Left forelimb (tissue), 1 donor: ENCODE data around the gene NEXN.
"Not testable (repeated sequence)": the region's sequence is repeated elsewhere in the genome, so short reads cannot be mapped to it uniquely, and the experiment has no call there.

Experiments used
- DNase-seq: peaks from one replicate; pipeline ENCODE4 v3.0.0-alpha.2; 2018; ENCODE audit warnings: low spot score

Gene NEXN

DNA sequence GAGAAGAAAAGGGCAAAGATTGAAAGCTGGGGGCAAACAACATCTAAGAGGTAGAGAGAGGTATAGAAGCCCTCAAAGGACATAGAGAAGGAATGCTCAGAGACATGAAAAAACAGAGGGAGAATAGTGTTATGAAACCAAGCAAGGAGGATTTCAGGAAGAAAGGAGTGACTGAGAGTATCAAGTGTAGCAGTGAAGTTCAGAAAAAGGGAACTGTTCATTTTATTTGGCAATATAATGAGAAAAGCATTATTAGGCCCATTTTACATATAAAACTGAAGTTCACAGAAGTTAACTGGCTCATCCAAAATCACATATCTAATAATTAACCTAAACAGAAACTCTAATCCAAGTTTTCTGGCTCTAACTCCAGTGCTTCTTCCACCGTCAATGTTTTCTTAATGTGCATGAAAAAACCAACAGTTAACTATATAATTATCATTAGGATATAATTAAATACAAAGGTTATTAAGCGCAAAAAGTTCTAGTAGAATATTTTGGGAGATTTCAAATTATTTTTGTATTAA is 17.7 kb downstream of the NEXN start:
- DNase-seq: no peak

DNA sequence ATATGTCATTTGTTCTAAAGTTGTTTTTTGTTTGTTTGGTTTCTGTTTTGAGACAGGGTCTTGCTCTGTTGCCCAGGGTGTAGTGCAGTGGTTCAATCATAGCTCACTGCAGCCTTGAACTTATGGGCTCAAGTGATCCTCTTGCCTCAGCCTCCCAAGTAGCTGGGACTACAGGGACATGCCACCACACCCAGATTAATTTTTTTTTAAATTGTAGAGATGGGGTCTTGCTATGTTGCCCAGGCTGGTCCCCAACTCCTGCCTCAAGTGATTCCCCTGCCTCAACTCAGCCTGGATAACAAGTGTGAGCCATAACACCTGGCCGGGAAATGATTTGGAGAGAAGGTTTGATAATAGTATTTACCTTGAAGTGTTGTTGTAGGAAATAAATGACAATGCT is 18.2 kb downstream of the NEXN start:
- no peak for DNase-seq

DNA sequence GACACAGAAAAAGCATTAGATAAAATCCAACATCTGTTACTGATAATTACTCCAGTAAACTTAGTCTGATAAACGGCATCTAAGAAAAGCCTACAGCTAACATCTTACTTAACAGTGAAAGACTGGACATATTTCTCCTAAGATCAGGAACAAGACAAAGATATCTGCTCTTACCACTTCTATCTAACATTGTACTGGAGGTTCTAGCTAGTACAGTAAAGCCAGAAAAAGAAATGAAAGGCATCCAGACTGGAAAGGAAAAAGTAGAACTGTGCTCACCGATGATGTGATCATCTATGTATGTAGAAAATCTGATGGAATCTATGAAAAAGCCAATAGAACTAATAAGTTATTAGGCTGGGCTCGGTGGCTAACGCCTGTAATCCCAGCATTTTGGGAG is 21.7 kb downstream of the NEXN start:
- no peak for DNase-seq

DNA sequence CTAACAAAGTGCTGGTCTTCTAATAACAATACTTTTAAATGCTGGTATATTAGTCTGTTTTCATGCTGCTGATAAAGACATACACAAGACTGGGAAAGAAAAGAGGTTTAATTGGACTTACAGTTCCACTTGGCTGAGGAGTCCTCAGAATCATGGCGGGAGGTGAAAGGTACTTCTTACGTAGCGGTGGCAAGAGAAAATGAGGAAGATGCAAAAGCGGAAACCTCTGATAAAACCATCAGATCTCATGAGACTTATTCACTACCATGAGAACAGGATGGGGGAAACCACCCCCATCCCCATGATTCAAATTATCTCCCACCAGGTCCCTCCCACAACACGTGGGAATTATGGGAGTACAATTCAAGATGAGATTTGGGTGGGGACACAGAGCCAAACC is 30.5 kb downstream of the NEXN start:
- not testable (repeated sequence) for DNase-seq

DNA sequence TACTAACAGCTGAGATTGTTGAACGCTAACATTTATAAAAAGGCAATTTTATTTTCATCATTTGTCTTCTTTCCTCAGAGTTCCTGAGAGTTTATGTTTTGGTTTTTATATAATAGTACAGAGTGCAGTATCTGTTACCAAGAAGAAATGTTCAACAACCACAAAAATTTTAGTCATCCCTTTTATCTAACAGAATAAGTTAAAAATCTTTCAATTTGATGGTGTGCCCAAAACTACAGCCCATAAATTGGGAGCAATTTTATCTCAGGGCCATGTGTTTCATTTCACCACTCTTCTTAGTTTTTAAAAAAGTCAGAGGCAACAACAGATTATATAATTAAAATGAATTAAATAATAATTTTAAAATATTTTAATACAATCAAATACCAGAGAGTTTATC is 37.1 kb downstream of the NEXN start:
- DNase-seq: no peak

DNA sequence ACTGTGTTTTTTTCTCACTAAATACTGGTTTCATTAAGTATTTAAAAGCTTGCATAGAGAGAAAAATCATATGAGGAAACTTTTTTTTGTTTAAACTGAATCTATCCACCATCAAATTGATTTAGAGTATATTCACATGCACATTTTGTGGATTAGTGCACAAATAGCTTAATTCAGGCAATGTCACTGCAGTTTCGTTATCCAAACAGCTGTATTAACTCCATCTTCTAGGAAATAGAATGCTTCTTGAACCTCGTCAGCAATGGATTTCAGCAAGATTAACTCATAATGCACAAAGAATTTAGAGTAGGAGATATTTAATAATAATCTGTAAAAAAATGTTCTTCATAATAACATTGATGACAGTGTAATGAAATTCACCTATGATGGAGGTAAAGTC is 37.5 kb downstream of the NEXN start:
- no peak for DNase-seq

DNA sequence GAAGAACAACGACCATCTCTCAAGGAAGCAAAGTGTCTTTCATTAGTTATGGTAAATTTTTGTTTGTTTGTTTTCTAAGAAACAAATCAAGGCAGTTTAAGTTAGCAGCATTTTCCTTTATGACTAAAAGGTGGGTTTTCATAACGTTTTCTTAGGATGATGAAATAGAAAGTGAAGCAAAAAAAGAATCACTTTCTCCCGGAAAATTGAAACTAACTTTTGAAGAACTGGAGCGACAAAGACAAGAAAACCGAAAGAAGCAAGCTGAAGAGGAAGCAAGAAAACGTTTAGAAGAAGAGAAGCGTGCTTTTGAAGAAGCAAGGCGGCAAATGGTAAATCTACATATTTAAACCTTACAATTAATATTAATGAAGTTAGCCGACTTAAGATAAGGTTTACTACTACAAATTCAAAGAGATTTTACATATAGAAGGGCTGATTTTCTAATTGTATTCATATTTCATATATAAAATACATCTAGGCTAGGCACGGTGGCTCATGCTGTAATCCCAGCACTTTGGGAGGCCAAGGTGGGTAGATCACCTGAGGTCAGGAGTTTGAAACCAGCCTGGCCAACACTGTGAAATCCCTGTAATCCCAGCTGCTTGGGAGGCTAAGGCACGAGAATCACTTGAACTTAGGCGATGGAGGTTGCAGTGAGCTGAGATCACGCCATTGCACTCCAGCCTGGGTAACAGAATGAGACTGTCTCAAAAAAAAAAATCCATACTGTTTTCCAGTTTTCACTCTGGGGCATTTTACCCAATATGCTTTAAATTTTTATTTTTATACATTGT is 38.3 kb downstream of the NEXN start:
- DNase-seq: no peak

DNA sequence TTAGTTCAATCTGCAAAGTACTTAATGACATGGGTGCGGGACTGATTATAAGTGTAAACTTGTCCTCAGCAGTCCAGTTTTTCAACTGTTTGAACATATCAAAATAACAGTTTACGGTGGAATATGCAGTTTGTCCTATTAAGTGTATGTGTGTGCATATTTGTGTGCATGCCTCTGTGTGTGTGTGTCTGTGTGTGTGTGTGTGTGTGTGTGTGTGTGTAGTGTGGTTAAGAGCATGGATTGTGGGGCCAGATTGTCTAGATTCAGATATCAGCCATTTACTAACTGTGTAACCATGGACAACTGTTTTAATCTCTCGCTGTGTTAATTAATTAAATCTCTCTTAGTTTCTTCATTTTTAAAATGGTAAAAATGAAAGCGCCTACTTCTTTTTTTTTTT is 39.0 kb downstream of the NEXN start:
- DNase-seq: no peak

DNA sequence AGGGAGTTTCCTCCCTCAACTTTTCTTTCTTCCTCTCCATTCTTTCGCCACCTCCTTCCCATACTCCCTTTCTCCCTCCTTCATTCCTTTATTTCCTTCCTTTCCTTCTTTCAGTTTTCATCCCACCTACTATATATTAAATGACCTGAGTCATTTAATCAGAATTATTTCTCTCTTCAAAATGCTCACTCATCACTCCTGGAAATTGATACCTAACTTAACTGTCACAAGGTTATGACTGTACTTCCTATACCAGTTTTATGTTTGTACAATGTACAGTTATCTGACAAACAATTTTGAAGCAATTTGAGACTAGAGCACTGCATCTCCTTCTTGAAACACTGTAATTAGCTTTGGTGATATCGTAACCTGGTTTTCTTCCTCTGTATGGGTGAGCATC is 41.4 kb downstream of the NEXN start:
- no peak for DNase-seq

DNA sequence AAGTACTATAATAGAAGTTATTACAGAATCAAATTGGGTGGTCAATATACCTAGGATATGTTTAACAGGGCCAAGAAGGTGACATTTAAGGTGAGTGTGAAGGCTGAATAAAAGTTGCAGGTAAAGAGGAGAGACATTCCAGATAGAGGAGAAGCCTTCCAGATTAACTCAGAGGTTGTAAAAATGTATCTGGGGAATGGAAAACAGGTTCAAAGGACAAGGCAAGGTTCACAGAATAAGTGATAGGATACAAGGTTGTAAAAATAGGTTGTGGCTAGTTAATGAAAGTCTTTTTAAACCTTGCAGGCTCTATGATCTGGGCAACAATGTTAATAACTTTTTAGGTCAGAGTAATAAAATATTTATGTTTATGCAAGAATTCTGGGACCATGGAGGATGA is 50.2 kb downstream of the NEXN start:
- no peak for DNase-seq

DNA sequence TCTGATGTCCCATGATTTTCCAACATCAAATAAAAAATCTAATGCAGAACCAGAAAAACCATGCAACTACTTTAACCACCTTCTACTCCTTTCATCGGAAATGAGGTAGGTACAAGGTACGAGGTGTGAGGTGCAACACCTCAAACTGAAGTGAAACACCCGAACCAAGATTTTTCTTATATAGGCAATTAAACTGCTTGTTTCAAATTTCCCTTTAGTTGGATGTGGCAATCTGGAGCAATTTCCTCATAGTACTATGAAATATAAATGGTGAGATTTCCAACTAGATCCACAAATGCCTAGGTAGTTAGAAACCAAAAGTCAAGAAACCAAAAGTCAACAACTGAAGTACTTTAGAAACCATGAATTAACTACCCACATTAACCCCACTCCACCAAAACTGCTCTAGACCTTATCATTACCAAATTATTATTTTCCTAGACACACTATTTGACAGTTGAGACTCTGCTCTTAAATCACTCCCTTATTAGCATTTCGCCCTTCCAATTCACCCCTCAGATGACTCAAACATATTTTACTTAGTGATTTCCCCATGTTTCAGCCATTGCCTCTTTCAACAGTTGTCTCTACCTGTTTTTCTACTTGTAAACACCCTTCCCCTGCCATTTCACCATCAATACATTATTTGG is 52.6 kb downstream of the NEXN start:
- no peak for DNase-seq

DNA sequence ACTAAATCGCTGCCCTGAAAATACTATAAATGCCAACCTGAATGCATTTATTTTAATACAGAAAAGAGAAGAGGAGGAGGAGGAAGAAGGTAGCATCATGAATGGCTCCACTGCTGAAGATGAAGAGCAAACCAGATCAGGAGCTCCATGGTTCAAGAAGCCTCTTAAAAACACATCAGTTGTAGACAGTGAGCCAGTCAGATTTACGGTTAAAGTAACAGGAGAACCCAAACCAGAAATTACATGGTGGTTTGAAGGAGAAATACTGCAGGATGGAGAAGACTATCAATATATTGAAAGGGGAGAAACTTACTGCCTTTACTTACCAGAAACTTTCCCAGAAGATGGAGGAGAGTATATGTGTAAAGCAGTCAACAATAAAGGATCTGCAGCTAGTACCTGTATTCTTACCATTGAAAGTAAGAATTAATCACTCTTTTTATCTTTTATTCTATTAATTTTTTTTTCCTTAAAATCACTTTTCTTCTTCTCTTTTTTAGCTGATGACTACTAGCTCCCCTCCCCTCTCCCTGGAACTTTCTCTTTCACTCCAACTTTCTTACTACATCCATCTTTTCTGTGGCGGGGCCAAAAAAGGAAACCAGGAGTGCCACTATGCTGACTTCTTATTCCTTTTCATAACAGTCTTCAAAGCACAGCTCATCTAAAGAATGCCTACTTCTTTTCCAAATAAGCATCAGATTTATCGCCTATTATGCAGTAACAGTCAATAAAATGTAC is 54.1 kb downstream of the NEXN start:
- no peak for DNase-seq

DNA sequence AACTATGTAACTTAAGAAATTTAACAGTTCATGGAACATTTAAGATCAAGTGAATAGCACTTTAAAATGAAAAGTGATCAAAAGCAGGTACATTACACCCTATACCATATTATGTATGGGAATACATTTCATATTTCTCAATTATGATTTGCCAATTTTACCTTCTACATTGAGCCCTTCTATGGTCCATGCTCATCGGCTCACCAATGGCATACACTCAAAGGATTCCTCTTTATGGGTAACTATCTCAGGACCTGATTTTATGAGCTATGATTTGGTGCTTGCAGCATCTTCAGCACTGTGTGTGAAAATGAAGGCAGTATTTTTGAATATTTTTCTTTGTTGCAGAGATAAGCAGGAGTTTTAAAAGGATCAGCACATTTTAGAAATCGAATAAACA is 56.9 kb downstream of the NEXN start:
- no peak for DNase-seq

DNA sequence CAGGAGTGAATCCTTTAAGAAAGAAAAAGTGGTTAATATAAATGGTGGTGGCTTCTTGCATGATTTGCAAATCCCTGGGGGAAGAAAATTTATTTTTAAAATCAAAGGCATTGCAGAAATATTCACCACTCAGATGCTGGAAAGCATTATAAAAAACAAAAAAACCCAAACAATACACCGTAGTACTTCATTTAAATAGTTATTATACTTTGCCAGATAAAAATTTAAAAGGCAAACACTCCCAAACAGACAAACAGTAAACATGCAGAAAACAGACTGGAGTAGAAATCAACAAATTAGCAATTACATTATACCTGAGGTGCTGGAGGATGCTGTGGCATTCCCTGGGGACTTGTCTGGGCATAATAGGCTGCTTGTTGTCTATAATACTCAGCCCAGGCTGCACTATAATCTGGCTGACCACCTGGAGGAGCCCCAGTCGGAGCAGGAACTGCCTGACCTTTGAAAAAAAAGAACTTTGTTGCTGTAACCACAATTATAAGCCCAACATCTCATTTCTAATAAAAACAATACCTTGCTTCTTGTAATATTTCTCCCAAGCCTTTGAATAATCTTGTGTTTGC is 60.5 kb downstream of the NEXN start:
- no peak for DNase-seq

DNA sequence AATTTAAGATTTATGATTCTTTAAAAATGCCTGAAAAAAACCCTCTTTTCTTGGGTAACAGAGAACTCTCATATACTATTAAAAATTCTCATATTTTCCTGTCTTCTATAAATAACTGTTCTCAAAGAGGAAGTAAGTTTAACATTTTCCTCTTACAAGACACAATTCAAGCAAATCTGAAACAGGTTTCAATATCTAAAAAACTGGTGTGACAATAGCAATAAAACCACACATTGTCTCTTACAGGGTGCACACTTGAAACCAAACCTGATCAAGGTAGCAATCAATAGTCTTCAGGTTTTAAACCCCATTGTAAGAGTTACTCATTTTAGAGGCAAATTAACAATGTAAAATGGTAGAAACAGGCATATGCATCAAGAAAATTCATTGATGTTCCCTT is 62.4 kb downstream of the NEXN start:
- no peak for DNase-seq

DNA sequence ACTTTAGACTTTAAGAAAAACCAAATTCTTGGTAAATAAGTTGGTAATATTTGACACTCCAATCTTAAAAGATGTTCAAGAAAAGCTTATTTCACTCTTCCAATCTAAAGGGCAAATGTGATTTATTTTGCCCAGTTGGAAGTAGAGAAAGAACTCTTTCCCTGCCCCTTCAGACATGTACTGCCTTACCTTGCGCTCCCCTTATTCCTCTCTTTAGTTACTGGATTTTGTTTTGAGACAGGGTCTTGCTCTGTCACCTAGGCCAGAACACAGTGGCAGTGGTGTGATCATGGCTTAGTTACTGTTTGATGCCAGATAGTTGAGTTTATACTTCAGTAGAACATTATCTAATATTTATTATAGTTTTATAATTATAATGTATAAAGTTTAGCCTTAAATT is 62.9 kb downstream of the NEXN start:
- no peak for DNase-seq

DNA sequence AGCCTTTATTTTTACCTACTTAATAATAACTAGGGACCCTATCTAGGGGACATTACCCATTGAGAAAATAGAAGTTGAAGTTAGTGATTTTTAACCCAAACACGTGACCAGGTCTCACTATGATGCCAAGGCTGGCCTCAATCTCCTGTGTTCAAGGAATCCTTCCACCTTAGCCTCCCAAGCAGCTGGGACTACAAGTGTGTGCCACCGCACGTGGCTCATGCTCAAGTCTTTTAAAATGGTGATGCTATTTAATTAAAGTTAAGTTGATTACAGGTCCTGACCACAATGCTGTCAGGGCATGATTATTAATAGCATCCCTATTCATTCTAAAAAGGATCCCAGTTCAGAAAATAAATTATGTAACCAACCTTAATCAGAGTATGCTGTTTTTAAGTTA is 65.5 kb downstream of the NEXN start:
- no peak for DNase-seq

DNA sequence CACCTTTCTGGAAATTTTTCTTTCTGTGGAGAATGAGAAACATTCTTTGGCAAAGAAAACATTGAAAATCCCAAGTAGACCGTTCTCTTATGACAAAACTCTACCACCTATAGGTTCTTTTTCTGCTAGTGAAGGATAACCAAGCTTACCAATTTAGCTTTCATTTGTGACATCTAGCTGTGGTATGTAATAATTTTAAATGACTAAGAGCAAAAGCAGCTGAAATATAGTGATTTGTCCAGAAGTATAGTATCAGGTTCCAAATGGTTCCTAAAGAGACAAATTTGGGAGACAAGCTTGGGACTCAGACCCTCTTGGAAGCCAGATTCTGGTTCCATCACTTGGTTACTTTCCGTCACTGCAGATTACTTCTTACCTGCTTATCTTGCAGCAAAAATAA is 66.1 kb downstream of the NEXN start:
- DNase-seq: no peak

DNA sequence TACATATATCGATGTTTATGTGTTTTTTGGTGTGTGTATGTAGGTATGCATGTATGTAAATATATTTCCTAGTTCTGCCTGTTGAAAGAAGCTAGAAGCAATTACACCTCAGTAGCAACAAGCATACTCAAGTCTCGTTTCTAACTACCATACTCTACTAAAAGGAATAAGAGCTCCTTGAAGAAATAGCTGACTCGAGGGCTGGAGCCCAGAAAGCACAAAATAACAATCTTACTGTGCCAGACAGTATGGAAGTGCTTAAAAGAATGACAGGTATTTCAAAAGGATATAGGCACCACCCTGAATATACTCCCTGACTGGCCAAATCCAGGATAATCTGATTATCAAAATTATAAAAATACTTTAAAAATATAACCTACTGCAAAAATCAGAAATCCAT is 67.3 kb downstream of the NEXN start:
- DNase-seq: no peak

DNA sequence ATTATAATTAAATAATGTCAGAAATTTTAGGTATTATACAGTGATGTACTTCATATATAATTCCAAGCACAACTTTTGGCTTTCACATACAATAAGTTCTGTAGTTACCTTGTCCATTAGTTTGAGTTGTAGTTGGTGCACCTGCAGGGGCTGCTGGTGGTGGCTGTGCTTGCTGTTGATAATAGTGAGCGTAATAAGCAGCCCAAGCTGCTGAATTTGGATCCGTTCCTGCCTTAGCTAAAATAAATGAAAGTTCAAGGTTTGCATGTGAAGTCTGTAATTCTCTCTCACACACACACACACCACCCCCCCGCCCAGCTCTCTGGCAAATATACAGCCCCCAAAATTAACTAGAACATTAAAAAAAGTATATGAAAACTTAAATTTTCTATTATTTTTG is 68.0 kb downstream of the NEXN start:
- DNase-seq: no peak

DNA sequence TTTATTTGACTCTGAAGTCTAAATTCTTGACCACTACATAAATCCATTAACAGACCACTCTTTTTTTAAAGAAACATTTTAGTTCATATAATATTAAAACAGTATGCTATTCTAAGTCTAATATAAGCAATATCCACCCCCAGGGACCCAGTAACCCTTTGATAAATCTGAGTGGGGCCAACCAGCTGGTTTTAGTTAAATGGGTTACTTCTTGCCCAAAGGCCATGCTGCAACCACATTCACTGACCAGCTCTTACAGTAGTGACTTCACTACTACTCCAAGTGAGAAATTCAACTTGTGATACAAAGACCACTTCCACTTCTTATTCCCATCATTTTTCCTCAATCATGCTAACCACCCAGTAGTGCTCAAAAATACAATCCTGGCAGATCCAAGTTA is 70.0 kb downstream of the NEXN start:
- no peak for DNase-seq

DNA sequence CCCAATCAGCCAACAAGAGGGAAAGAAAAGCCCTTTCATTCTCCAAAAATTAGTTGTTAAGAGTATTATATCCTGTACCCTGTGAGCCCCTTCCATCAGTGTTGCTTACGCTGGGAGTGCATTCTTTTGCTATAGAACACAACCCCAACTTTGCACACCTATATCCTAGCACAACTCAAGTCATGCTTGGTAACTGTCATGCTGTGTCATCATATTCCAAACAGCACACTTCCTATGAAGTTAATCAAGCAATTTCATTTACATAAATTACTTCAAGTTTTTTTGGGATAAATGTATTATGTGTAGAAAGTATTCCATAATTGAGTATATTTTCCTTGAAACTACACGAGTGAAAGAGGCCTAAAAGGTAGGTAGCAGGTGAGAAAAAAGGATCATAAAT is 70.4 kb downstream of the NEXN start:
- no peak for DNase-seq

DNA sequence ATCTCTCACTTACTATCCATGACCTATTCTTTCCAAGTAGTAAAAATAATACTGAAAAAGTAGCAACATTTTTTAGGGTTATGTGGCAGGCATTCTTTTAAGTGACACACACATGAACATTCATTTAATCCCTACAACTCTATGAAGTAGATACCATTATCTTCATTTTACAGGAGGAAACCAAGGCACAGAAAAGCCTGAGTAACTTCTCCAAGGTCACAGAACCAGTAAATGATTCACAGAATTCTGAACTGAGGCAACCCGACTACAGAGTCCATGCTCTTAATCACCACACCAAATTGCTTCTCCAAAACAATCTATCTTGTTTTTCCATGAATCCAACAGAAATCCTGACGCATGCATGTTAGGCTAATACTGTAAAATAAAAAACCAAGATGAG is 73.0 kb downstream of the NEXN start:
- no peak for DNase-seq
